GM12878 (cell line): Measurements from ENCODE around the gene ADK. TPM values are rescaled to one million over a fixed set of nuclear protein-coding genes. Genes with fewer than 3 reads are reported as not detected.
A peak's percentile ranks its signal among the peaks of the same experiment; 100 is the strongest.
"Not testable (repeated sequence)": the region's sequence is repeated elsewhere in the genome, so short reads cannot be mapped to it uniquely, and the experiment has no call there.

ENCODE experiments used
- ATAC-seq: fragments of 200-7000 bp; cut with Tn5 transposase; 3 replicates; pipeline ENCODE4 v1.9.1; 2020; ENCODE audit warnings: mild to moderate bottlenecking, moderate library complexity
- BruUV-seq: library from RNA; stranded (reverse); fragments of 400-500 nt; replicated peaks from 2 replicates; lab custom pipeline; 2021; lab: Mats Ljungman, UMichigan
- CTCF ChIA-PET: fragments of 300-600 bp; sonication (Branson Sonifier 250); formaldehyde crosslinking; extraction: SDS; loops from one replicate; lab custom pipeline; 2021; ENCODE audit warnings: inconsistent platforms; lab: Yijun Ruan, JAX
- POLR2A ChIA-PET: fragments of 350-600 bp; formaldehyde crosslinking; extraction: SDS; loops from one replicate; lab custom pipeline; 2021; ENCODE audit warnings: inconsistent platforms; lab: Charles Lee
- RAD21 ChIA-PET: fragments of 300-600 bp; sonication (Branson Sonifier 250); formaldehyde crosslinking; loops from one replicate; lab custom pipeline; 2023; ENCODE audit warnings: antibody characterized with exemption; ENCODE audit not compliant: unreplicated experiment; lab: Charles Lee
- SMC1A ChIA-PET: fragments of 300-600 bp; sonication (Branson Sonifier 250); formaldehyde crosslinking; loops from one replicate; lab custom pipeline; 2023; ENCODE audit not compliant: unreplicated experiment, uncharacterized antibody; lab: Charles Lee
- DNase-seq: peaks from one replicate; pipeline ENCODE4 v3.0.0-alpha.2; 2011; ENCODE audit warnings: low read depth, low spot score
- FAIRE-seq: peaks from 3 replicates; lab custom pipeline; 2011; peaks lifted over from hg19 to GRCh38; lab: Jason Lieb, UNC
- H2AFZ ChIP-seq: 2 replicates; pipeline ENCODE4 v1.6.0; 2011; ENCODE audit warnings: low read depth, low read length, control low read depth; ENCODE audit not compliant: control insufficient read depth
- H3K27ac ChIP-seq: 2 replicates; pipeline ENCODE4 v1.5.1; 2011; ENCODE audit warnings: control low read depth; ENCODE audit not compliant: control insufficient read depth, insufficient read depth
- H3K27me3 ChIP-seq, 2 experiments: replicated peaks in 1 of 2; 2 replicates each; pipeline versions ENCODE4 v1.6.0 to v1.6.1; 2011; ENCODE audit warnings: low read length in 1 of 2; ENCODE audit not compliant: control insufficient read depth in 2 of 2, insufficient read depth in 2 of 2
- H3K36me3 ChIP-seq, 2 experiments: 2 replicates each; pipeline ENCODE4 v1.5.1; 2011; ENCODE audit warnings: low read length in 1 of 2; ENCODE audit not compliant: control insufficient read depth in 2 of 2, insufficient read depth in 2 of 2
- H3K4me1 ChIP-seq: 2 replicates; pipeline ENCODE4 v1.6.1; 2011; ENCODE audit warnings: mild to moderate bottlenecking, low read length, moderate library complexity, mixed read lengths; ENCODE audit not compliant: control insufficient read depth, insufficient read depth
- H3K4me2 ChIP-seq: 2 replicates; pipeline ENCODE4 v1.6.0; 2011; ENCODE audit warnings: control low read depth; ENCODE audit not compliant: control insufficient read depth, insufficient read depth
- H3K4me3 ChIP-seq: fragments of 200-600 bp; sonication (generic); 2 replicates; pipeline ENCODE4 v1.5.1; 2016
- H3K79me2 ChIP-seq: 2 replicates; pipeline ENCODE4 v1.6.0; 2011; ENCODE audit warnings: low read length; ENCODE audit not compliant: control insufficient read depth, insufficient read depth
- H3K9ac ChIP-seq: 2 replicates; pipeline ENCODE4 v1.8.0; 2011; ENCODE audit warnings: low read length, control low read depth, mixed read lengths; ENCODE audit not compliant: control insufficient read depth, insufficient read depth
- H3K9me3 ChIP-seq: replicated peaks from 3 replicates; pipeline ENCODE4 v1.5.1; 2011; ENCODE audit warnings: mild to moderate bottlenecking, low read length; ENCODE audit not compliant: control insufficient read depth, insufficient read depth
- H4K20me1 ChIP-seq: 2 replicates; pipeline ENCODE4 v1.6.0; 2011; ENCODE audit not compliant: control insufficient read depth, insufficient read depth
- HDGF ChIP-seq: fragments of 450-650 bp; IDR thresholded peaks from 2 replicates; pipeline ENCODE4 v1.6.1; 2016; ENCODE audit warnings: antibody characterized with exemption
- NFIC ChIP-seq: IDR thresholded peaks from 2 replicates; pipeline ENCODE4 v1.6.1; 2012; ENCODE audit warnings: low read depth, mild to moderate bottlenecking, inconsistent platforms, low read length, moderate library complexity
- TCF7 ChIP-seq: IDR thresholded peaks from 2 replicates; pipeline ENCODE4 v1.6.1; 2014; ENCODE audit warnings: antibody characterized with exemption, borderline replicate concordance
- WGBS: methylation state at CpG from one replicate; pipeline ENCODE4 v1.1.6; 2016; ENCODE audit warnings: low lambda C conversion rate; ENCODE audit not compliant: insufficient replicate concordance, insufficient coverage; ENCODE audit errors: missing lambda C conversion rate; 5-methylcytosine and 5-hydroxymethylcytosine counted together
- in situ Hi-C: fragments of 300-500 bp; cut with MboI; formaldehyde crosslinking; loops from 9 replicates; pipeline ENCODE4 v1.14.3; 2018; ENCODE audit warnings: mixed read lengths
- intact Hi-C: fragments of 100-400 bp; cut with micrococcal nuclease; formaldehyde crosslinking; loops from one replicate; pipeline ENCODE4 v1.14.2; 2022; ENCODE audit not compliant: unreplicated experiment
- polyA plus RNA-seq, 11 experiments: library from polyadenylated mRNA; depleted of rRNA in 4 of 11; unstranded in 6 of 11; stranded (reverse) in 5 of 11; fragments of >200 nt; fragmentation: Nextera tagmentation in 4 of 11; fragmentation: Illumina TruSeq in 1 of 11; extraction: Ambion mirVana in 4 of 11; extraction: Trizol in 1 of 11; gene quantifications; 1 replicate in 1 of 11; 2 replicates in 10 of 11; pipeline versions ENCODE4 v1.2.1 to v1.2.3, GENCODE V29; 2011 to 2016; ENCODE audit warnings: inconsistent platforms in 2 of 11, missing spikeins in 2 of 11, low read depth in 1 of 11
- total RNA-seq, 4 experiments: library from RNA; depleted of rRNA in 3 of 4; stranded (reverse); fragments of >200 nt in 3 of 4; fragmentation: Illumina TruSeq in 1 of 4; extraction: Trizol in 1 of 4; gene quantifications; 2 replicates each; pipeline versions ENCODE4 v1.2.1 to v1.2.3, GENCODE V29; 2013 to 2021

ADK gene
- total and polyA plus RNA-seq, 10 of the 15 experiments (the other 5 are each of a cell fraction or from before 2014, with no cell fraction given): 42.0 to 151 (median 81.6) TPM

DNA sequence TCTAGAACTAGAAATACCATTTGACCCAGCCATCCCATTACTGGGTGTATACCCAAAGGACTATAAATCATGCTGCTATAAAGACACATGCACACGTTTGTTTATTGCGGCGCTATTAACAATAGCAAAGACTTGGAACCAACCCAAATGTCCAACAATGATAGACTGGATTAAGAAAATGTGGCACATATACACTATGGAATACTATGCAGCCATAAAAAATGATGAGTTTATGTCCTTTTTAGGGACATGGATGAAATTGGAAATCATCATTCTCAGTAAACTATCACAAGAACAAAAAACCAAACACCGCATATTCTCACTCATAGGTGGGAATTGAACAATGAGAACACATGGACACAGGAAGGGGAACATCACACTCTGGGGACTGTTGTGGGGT is 71.4 kb downstream of the ADK start:
- ATAC-seq, H3K27ac ChIP-seq, H4K20me1 ChIP-seq, FAIRE-seq, H3K9ac ChIP-seq, H3K36me3 ChIP-seq, H3K4me1 ChIP-seq, POLR2A ChIA-PET, intact Hi-C loops, BruUV-seq, H2AFZ ChIP-seq, in situ Hi-C loops, RAD21 ChIA-PET, H3K27me3 ChIP-seq, DNase-seq, H3K4me3 ChIP-seq, H3K4me2 ChIP-seq, H3K9me3 ChIP-seq, H3K79me2 ChIP-seq: not testable (repeated sequence)
- ChIA-PET SMC1A (interaction anchor here (1.8 kb wide), 1 partner anchor 10 kb away, joined by 5 read pairs; no protein-coding TSS in a partner anchor), CTCF (interaction anchor here (1.0 to 1.1 kb wide), 2 partner anchors 9 to 74 kb away, joined by 3 to 7 read pairs; no protein-coding TSS in a partner anchor)
- WGBS: 97% methylated on average over 3 of the region's 4 CpGs

DNA sequence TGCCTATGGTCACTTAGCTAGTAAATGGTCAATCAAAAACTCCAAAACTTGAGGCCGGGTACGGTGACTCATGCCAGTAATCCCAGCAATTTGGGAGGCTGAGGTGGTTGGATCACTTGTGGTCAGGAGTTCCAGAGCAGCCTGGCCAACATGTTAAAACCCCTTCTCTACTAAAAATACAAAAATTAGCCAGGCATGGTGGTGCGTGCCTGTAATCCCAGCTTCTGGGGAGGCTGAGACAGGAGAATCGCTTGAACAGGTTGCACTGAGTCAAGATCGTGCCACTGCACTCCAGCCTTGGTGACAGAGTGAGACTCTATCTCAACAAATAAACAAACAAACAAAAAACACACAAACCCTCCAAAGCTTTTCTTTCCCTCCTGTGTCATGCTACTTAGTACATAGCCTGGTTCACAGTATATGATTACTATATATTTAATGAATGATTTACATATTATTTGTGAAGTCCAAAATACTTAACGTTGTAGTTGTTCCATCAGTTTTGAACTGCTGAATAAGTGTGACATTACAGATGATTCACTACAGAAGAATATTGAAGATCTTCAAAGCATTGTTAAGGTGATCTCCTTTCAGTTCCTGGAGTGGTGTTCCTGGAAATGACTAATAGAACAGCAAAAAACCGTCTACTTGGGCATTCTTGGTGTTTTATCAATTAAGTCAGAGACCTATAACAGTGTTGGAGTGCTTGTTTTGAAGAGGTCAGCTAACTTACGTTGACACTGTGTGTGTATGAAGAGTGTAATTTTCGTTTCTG is 72.9 kb downstream of the ADK start:
- BruUV-seq: no TSS peak
- DNase-seq: no peak

More for the DNA sequence above, 72.9 kb downstream of the ADK start:
- Histone ChIP-seq H3K36me3 (no peaks in the 10 kb centered on the region; a peak in 1 of 4 replicates), H4K20me1 (no peaks in the 10 kb centered on the region), H3K27ac (no peak overlapping the region), H2AFZ (no peak overlapping the region), H3K9me3 (no peaks in the 10 kb centered on the region), H3K4me1 (peaks cover 5% of the 10 kb centered on the region; the same call in 1 of the 2 replicates), H3K4me2 (no peak overlapping the region), H3K27me3 (no peaks in the 10 kb centered on the region), H3K4me3 (no peak overlapping the region), H3K9ac (no peak overlapping the region), H3K79me2 (no peaks in the 10 kb centered on the region; the same call in 1 of the 2 replicates)
- ChIA-PET RAD21 (no interaction called here), POLR2A (interaction anchor here (1.0 kb wide), 1 partner anchor 292 kb away, joined by 3 read pairs; no protein-coding TSS in a partner anchor), SMC1A (interaction anchor here (0.9 to 1.8 kb wide), 3 partner anchors 10 to 62 kb away, joined by 3 to 5 read pairs (median 4); no protein-coding TSS in a partner anchor), CTCF (interaction anchor here (1.0 to 1.1 kb wide), 3 partner anchors 9 to 75 kb away, joined by 3 to 7 read pairs (median 3); no protein-coding TSS in a partner anchor)
- in situ Hi-C loops: no loop called here
- TF ChIP-seq HDGF (no peak), TCF7 (peak; percentile 60; the same call in 1 of the 2 replicates), NFIC (0 out of 2 replicates have a peak, but pooled peaks have one; percentile 1)
- WGBS: 76% methylated on average over 9 of the region's 9 CpGs
- no peak for FAIRE-seq
- intact Hi-C loops: no loop called here
- peak; percentile 33; the same call in 2 of the 3 replicates for ATAC-seq
